ENCODE data around the gene LRRC41. TPM values are rescaled to one million over a fixed set of nuclear protein-coding genes. Genes with fewer than 3 reads are reported as not detected.
A peak's percentile ranks its signal among the peaks of the same experiment; 100 is the strongest.
"Not testable (repeated sequence)": the region's sequence is repeated elsewhere in the genome, so short reads cannot be mapped to it uniquely, and the experiment has no call there.

LRRC41 gene
- total RNA-seq, 6 experiments from 2014 or later: 93.9 to 118 (median 104) TPM

DNA sequence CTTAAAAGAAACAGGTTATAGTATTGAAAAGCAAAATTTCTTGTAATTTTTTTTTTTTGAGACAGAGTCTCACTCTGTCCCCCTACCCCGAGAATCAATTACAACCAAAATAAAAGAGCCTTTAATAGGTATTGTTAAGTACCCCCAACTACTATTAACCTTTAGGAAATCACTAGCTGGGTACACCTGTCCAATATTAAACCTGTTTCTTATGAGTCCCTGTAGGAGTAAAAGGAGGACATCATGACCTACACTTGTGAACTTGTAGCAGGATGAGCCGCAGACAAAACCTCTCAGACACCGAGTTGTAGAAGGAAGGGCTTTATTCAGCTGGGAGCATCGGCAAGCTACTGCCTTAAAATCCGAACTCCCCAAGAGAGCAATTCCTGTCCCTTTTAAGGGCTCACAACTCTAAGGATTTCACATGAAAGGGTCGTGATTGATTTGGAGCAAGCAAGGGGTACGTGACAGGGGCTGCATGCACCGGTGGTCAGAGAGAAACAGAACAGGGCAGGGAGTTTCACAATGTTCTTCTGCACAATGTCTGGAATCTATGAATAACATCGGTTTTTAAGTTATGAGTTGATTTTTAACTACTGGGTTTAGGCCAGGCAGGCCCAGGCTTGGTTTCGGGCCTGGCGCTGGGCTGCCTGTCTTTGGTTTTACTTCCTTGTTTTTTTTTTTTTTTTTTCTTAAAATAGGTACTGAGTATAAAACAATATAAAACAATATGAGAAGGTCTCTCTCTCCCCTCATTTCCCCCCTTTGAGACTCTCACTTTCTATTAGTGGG, 22.1 kb upstream of the LRRC41 start:
- H3K4me1 Mint-ChIP-seq (ENCODE audit: low read depth); DNase-seq; H3K4me3 Mint-ChIP-seq: not testable (repeated sequence)

GRCh38 chr1:46322191-46322590, 18.8 kb upstream of the LRRC41 start:
- H3K4me1 Mint-ChIP-seq (ENCODE audit: low read depth); H3K4me3 Mint-ChIP-seq; H3K36me3 Mint-ChIP-seq (ENCODE audit: low read depth); DNase-seq; H3K27me3 Mint-ChIP-seq (ENCODE audit: insufficient read depth); H3K27ac Mint-ChIP-seq; H3K9me3 Mint-ChIP-seq: not testable (repeated sequence)

More for the DNA sequence above, 22.1 kb upstream of the LRRC41 start:
- not testable (repeated sequence) for H3K36me3 Mint-ChIP-seq (ENCODE audit: low read depth); H3K27ac Mint-ChIP-seq; H3K9me3 Mint-ChIP-seq; H3K27me3 Mint-ChIP-seq (ENCODE audit: insufficient read depth)

DNA sequence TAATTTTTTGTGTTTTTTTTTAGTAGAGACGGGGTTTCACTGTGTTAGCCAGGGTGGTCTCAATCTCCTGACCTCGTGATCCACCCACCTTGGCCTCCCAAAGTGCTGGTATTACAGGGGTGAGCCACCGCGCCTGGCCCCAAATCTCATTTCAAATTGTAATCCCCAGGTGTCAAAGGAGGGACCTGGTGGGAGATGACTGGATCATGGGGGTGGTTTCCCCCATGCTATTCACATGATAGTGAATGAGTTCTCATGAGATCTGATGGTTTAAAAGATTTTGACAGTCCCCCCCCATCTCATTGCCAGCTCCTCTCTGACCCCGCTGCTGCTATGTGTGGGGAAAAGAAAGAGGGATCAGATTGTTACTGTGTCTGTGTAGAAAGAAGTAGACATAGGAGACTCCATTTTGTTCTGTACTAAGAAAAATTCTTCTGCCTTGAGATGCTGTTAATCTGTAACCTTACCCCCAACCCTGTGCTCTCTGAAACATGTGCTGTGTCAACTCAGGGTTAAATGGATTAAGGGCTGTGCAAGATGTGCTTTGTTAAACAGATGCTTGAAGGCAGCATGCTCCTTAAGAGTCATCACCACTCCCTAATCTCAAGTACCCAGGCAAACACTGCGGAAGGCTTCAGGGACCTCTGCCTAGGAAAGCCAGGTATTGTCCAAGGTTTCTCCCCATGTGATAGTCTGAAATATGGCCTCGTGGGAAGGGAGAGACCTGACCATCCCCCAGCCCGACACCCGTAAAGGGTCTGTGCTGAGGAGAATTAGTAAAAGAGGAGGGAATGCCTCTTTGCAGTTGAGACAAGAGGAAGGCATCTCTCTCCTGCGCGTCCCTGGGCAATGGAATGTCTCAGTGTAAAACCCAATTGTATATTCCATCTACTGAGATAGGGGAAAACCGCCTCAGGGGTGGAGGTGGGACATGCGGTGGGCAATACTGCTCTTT, 16.8 kb upstream of the LRRC41 start:
- H3K27me3 Mint-ChIP-seq (ENCODE audit: insufficient read depth); DNase-seq; H3K27ac Mint-ChIP-seq; H3K36me3 Mint-ChIP-seq (ENCODE audit: low read depth); H3K4me1 Mint-ChIP-seq (ENCODE audit: low read depth); H3K9me3 Mint-ChIP-seq; H3K4me3 Mint-ChIP-seq: not testable (repeated sequence)

DNA sequence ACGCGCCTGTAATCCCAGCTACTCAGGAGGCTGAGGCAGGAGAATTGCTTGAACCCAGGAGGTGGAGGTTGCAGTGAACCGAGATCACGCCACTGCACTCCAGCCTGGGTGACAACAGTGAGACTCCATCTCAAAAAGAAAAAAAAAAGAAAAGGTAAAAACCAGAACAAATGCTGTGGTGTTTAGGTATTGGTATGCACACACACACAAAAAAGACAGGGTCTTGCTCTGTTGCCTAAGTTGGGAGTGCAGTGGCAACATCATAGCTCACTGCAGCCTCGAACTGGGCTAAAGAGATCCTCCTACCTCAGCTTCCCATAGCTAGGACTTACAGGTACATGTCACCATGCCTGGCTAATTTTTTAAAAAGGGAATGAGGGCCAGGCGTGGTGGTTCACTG, 15.9 kb upstream of the LRRC41 start:
- H3K27ac Mint-ChIP-seq; H3K36me3 Mint-ChIP-seq (ENCODE audit: low read depth); H3K27me3 Mint-ChIP-seq (ENCODE audit: insufficient read depth); H3K9me3 Mint-ChIP-seq; H3K4me3 Mint-ChIP-seq; DNase-seq: not testable (repeated sequence)
- H3K4me1 Mint-ChIP-seq (ENCODE audit: low read depth): peaks cover 16% of the 10 kb centered on the region

GRCh38 chr1:46317323-46317722, 13.9 kb upstream of the LRRC41 start:
- Mint-ChIP-seq H3K4me1 (ENCODE audit: low read depth) (peaks cover 16% of the 10 kb centered on the region), H3K36me3 (ENCODE audit: low read depth) (peaks cover 14% of the 10 kb centered on the region; the same call in 1 of the 2 replicates), H3K27me3 (ENCODE audit: insufficient read depth) (no peaks in the 10 kb centered on the region), H3K27ac (no peak overlapping the region), H3K9me3 (no peaks in the 10 kb centered on the region), H3K4me3 (no peak overlapping the region)
- DNase-seq: no peak
- no peak for TF ChIP-seq CTCF (IDR thresholded peaks at IDR 0.05)

DNA sequence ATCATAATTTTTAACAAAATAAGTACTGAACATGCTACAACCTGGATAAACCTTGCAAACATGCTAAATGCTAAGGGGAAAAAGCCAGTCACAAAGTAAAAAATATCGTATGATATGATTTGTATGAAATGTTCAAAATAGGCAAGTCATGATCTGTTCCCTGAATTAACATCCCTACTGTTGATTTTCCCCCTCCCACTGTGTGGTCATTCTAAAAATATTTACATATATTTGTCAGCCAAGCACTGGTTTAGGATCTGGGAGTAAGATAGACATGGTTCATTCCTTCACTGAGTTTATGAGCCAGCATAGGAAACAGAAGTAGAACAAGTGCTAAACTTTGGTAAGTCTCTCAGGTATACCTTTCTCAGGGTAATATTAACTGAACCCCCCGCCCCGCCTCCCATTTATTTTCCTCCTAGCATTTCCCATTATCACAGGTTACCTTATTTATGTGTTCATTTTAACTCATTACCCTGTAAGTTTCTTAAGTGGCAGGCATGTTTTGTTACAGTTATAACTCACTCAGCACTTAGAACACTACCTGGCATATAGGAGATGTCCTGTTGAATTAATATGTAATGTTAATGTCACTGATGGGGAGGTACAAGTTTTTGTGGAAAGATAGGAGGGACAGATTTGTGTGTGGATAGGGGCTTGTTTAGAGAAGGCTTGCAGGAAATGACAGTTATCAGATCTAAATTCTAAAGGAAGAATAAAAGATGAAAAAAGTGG, 12.4 kb upstream of the LRRC41 start:
- DNase-seq: peak; percentile 47
- peaks cover 16% of the 10 kb centered on the region for H3K4me1 Mint-ChIP-seq (ENCODE audit: low read depth)
- no peak overlapping the region for H3K4me3 Mint-ChIP-seq
- H3K9me3 Mint-ChIP-seq: no peaks in the 10 kb centered on the region
- no peaks in the 10 kb centered on the region; the same call in 1 of the 2 replicates for H3K27me3 Mint-ChIP-seq (ENCODE audit: insufficient read depth)
- H3K27ac Mint-ChIP-seq: peak overlapping the region; percentile 20; the same call in 1 of the 2 replicates
- no peak for TF ChIP-seq CTCF (IDR thresholded peaks at IDR 0.05)
- H3K36me3 Mint-ChIP-seq (ENCODE audit: low read depth): peaks cover 14% of the 10 kb centered on the region; the same call in 1 of the 2 replicates

- no peak for TF ChIP-seq CTCF (IDR thresholded peaks at IDR 0.05)
- Mint-ChIP-seq H3K27ac (no peak overlapping the region), H3K9me3 (no peaks in the 10 kb centered on the region), H3K27me3 (ENCODE audit: insufficient read depth) (no peaks in the 10 kb centered on the region; the same call in 1 of the 2 replicates), H3K4me3 (no peak overlapping the region), H3K36me3 (ENCODE audit: low read depth) (peaks cover 31% of the 10 kb centered on the region), H3K4me1 (ENCODE audit: low read depth) (peaks cover 25% of the 10 kb centered on the region)
- DNase-seq: no peak
These were observed 6.9 kb upstream of the LRRC41 start for GRCh38 chr1:46310321-46310720.

Data from HFFc6 (cell line).